Stimulated activated naive CD8-positive, alpha-beta T cell treated with anti-CD3 and anti-CD28 coated beads, Interleukin-15, amount 100 ng/mL, for 72 hours (primary cell): ENCODE data around the gene GALNT13.

Experiments used
- ATAC-seq: fragments of 150-1000 bp; cut with Tn5 transposase; 2 replicates; pipeline ENCODE4 v1.10.0; 2021; ENCODE audit warnings: mild to moderate bottlenecking, moderate library complexity
- DNase-seq, 2 donors: peaks; one replicate each; pipeline ENCODE4 v3.0.0; 2021 to 2022
- H3K27ac Mint-ChIP-seq, 2 donors: one replicate each; pipeline ENCODE4 v1.8.0; 2022; ENCODE audit warnings: mild to moderate bottlenecking in 2 of 2, mixed read lengths in 2 of 2, moderate library complexity in 2 of 2
- H3K27me3 Mint-ChIP-seq: one replicate; pipeline ENCODE4 v1.8.0; 2022; ENCODE audit warnings: mixed read lengths
- H3K4me1 Mint-ChIP-seq: one replicate; pipeline ENCODE4 v1.8.0; 2022; ENCODE audit warnings: mild to moderate bottlenecking, mixed read lengths
- H3K4me3 Mint-ChIP-seq, 2 donors: one replicate each; pipeline ENCODE4 v1.8.0; 2022; ENCODE audit warnings: mild to moderate bottlenecking in 2 of 2, mixed read lengths in 2 of 2, moderate library complexity in 1 of 2
- H3K9me3 Mint-ChIP-seq, 2 donors: one replicate each; pipeline ENCODE4 v1.8.0; 2022; ENCODE audit warnings: mixed read lengths in 2 of 2

The GALNT13 gene

GRCh38 chr2:154259030-154259429 lies 387.3 kb downstream of the GALNT13 start:
- no peak for ATAC-seq
- peaks cover 3 to 6% of the 10 kb centered on the region in 2 donors for H3K9me3 Mint-ChIP-seq
- H3K4me1 Mint-ChIP-seq, result no peaks in the 10 kb centered on the region
- no peak overlapping the region for H3K4me3 Mint-ChIP-seq
- no peak for DNase-seq
- H3K27ac Mint-ChIP-seq, result no peak overlapping the region
- H3K27me3 Mint-ChIP-seq, result no peaks in the 10 kb centered on the region

- Mint-ChIP-seq H3K27me3 (no peaks in the 10 kb centered on the region), H3K27ac (no peak overlapping the region), H3K4me3 (no peak overlapping the region), H3K9me3 (peaks cover 0 to 6% of the 10 kb centered on the region in 2 donors), H3K4me1 (no peaks in the 10 kb centered on the region)
- no peak for DNase-seq
- ATAC-seq, result no peak
Observed at GRCh38 chr2:154261473-154262027, 389.8 kb downstream of the GALNT13 start.

GRCh38 chr2:154263206-154263605 lies 391.5 kb downstream of the GALNT13 start:
- Mint-ChIP-seq H3K27me3 (no peaks in the 10 kb centered on the region), H3K27ac (no peak overlapping the region), H3K4me1 (no peaks in the 10 kb centered on the region), H3K4me3 (no peak overlapping the region), H3K9me3 (peaks cover 0 to 6% of the 10 kb centered on the region in 2 donors)
- ATAC-seq (no peak), DNase-seq (no peak)

GRCh38 chr2:154264024-154264423 lies 392.3 kb downstream of the GALNT13 start:
- no peak for ATAC-seq
- H3K4me3 Mint-ChIP-seq, result no peak overlapping the region
- H3K27me3 Mint-ChIP-seq, result no peaks in the 10 kb centered on the region
- H3K4me1 Mint-ChIP-seq, result no peaks in the 10 kb centered on the region
- no peak for DNase-seq
- peak overlapping the region in 1 of 2 donors; percentile 51 for H3K27ac Mint-ChIP-seq
- H3K9me3 Mint-ChIP-seq, result peaks cover 0 to 6% of the 10 kb centered on the region in 2 donors

GRCh38 chr2:154267983-154268382 lies 396.3 kb downstream of the GALNT13 start:
- no peak for ATAC-seq
- peaks cover 0 to 6% of the 10 kb centered on the region in 2 donors for H3K9me3 Mint-ChIP-seq
- no peak overlapping the region for H3K27ac Mint-ChIP-seq

GRCh38 chr2:154280543-154280942 lies 408.8 kb downstream of the GALNT13 start:
- ATAC-seq (no peak), DNase-seq (no peak)
- Mint-ChIP-seq H3K4me1 (no peaks in the 10 kb centered on the region), H3K27ac (no peak overlapping the region), H3K27me3 (no peaks in the 10 kb centered on the region), H3K9me3 (peaks cover 0 to 9% of the 10 kb centered on the region in 2 donors), H3K4me3 (no peak overlapping the region)

More at GRCh38 chr2:154267983-154268382, 396.3 kb downstream of the GALNT13 start:
- Mint-ChIP-seq H3K27me3 (no peaks in the 10 kb centered on the region), H3K4me3 (no peak overlapping the region), H3K4me1 (no peaks in the 10 kb centered on the region)
- no peak for DNase-seq

GRCh38 chr2:154289870-154290269 lies 418.1 kb downstream of the GALNT13 start:
- Mint-ChIP-seq H3K4me3 (no peak overlapping the region), H3K9me3 (peaks cover 11 to 17% of the 10 kb centered on the region in 2 donors), H3K4me1 (no peaks in the 10 kb centered on the region), H3K27ac (no peak overlapping the region), H3K27me3 (no peaks in the 10 kb centered on the region)
- no peak for ATAC-seq
- no peak for DNase-seq

GRCh38 chr2:154291511-154291910 lies 419.8 kb downstream of the GALNT13 start:
- Mint-ChIP-seq H3K4me1 (no peaks in the 10 kb centered on the region), H3K27ac (no peak overlapping the region), H3K27me3 (no peaks in the 10 kb centered on the region), H3K4me3 (no peak overlapping the region), H3K9me3 (peaks cover 15 to 26% of the 10 kb centered on the region in 2 donors)
- no peak for ATAC-seq
- no peak for DNase-seq

GRCh38 chr2:154291927-154292326 lies 420.2 kb downstream of the GALNT13 start:
- peaks cover 18 to 26% of the 10 kb centered on the region in 2 donors for H3K9me3 Mint-ChIP-seq
- ATAC-seq (no peak), DNase-seq (no peak)
- no peaks in the 10 kb centered on the region for H3K27me3 Mint-ChIP-seq
- no peaks in the 10 kb centered on the region for H3K4me1 Mint-ChIP-seq
- no peak overlapping the region for H3K4me3 Mint-ChIP-seq
- no peak overlapping the region for H3K27ac Mint-ChIP-seq

- Mint-ChIP-seq H3K4me3 (no peak overlapping the region), H3K27me3 (no peaks in the 10 kb centered on the region)
- ATAC-seq, result no peak
Observed at GRCh38 chr2:154293864-154294263, 422.1 kb downstream of the GALNT13 start.

GRCh38 chr2:154306266-154306970 lies 434.7 kb downstream of the GALNT13 start:
- H3K4me3 Mint-ChIP-seq, result no peak overlapping the region

More at GRCh38 chr2:154293864-154294263, 422.1 kb downstream of the GALNT13 start:
- H3K4me1 Mint-ChIP-seq, result no peaks in the 10 kb centered on the region
- peaks cover 7 to 19% of the 10 kb centered on the region in 2 donors for H3K9me3 Mint-ChIP-seq
- H3K27ac Mint-ChIP-seq, result no peak overlapping the region
- DNase-seq, result no peak

GRCh38 chr2:154307007-154307406 lies 435.3 kb downstream of the GALNT13 start:
- no peaks in the 10 kb centered on the region for H3K27me3 Mint-ChIP-seq
- ATAC-seq (no peak), DNase-seq (no peak)
- H3K4me3 Mint-ChIP-seq, result no peak overlapping the region
- no peaks in the 10 kb centered on the region for H3K4me1 Mint-ChIP-seq
- H3K9me3 Mint-ChIP-seq, result peaks cover 0 to 7% of the 10 kb centered on the region in 2 donors
- no peak overlapping the region for H3K27ac Mint-ChIP-seq

More at GRCh38 chr2:154306266-154306970, 434.7 kb downstream of the GALNT13 start:
- no peak overlapping the region for H3K27ac Mint-ChIP-seq
- H3K27me3 Mint-ChIP-seq, result no peaks in the 10 kb centered on the region
- no peaks in the 10 kb centered on the region for H3K4me1 Mint-ChIP-seq
- ATAC-seq (no peak), DNase-seq (no peak)
- H3K9me3 Mint-ChIP-seq, result peaks cover 0 to 7% of the 10 kb centered on the region in 2 donors

- ATAC-seq (no peak), DNase-seq (no peak)
- H3K4me1 Mint-ChIP-seq, result no peaks in the 10 kb centered on the region
- H3K9me3 Mint-ChIP-seq, result no peaks in the 10 kb centered on the region
- no peak overlapping the region for H3K27ac Mint-ChIP-seq
- no peak overlapping the region for H3K4me3 Mint-ChIP-seq
- no peaks in the 10 kb centered on the region for H3K27me3 Mint-ChIP-seq
Observed at GRCh38 chr2:154324601-154325000, 452.9 kb downstream of the GALNT13 start.

- ATAC-seq, result no peak
- Mint-ChIP-seq H3K9me3 (no peaks in the 10 kb centered on the region), H3K27me3 (no peaks in the 10 kb centered on the region)
Observed at GRCh38 chr2:154329510-154329909, 457.8 kb downstream of the GALNT13 start.

GRCh38 chr2:154331784-154332183 lies 460.1 kb downstream of the GALNT13 start:
- H3K4me3 Mint-ChIP-seq, result no peak overlapping the region
- no peaks in the 10 kb centered on the region for H3K27me3 Mint-ChIP-seq
- H3K4me1 Mint-ChIP-seq, result no peaks in the 10 kb centered on the region
- ATAC-seq, result no peak
- no peaks in the 10 kb centered on the region for H3K9me3 Mint-ChIP-seq
- no peak overlapping the region for H3K27ac Mint-ChIP-seq
- no peak for DNase-seq

More at GRCh38 chr2:154329510-154329909, 457.8 kb downstream of the GALNT13 start:
- Mint-ChIP-seq H3K4me3 (no peak overlapping the region), H3K4me1 (no peaks in the 10 kb centered on the region), H3K27ac (no peak overlapping the region)
- no peak for DNase-seq

GRCh38 chr2:154336201-154336600 lies 464.5 kb downstream of the GALNT13 start:
- no peak overlapping the region for H3K27ac Mint-ChIP-seq
- DNase-seq, result no peak

More at GRCh38 chr2:154336201-154336600, 464.5 kb downstream of the GALNT13 start:
- Mint-ChIP-seq H3K9me3 (no peaks in the 10 kb centered on the region), H3K4me3 (no peak overlapping the region), H3K4me1 (no peaks in the 10 kb centered on the region), H3K27me3 (no peaks in the 10 kb centered on the region)
- no peak for ATAC-seq
